ENCODE data around the gene PARS2.

The PARS2 gene

DNA sequence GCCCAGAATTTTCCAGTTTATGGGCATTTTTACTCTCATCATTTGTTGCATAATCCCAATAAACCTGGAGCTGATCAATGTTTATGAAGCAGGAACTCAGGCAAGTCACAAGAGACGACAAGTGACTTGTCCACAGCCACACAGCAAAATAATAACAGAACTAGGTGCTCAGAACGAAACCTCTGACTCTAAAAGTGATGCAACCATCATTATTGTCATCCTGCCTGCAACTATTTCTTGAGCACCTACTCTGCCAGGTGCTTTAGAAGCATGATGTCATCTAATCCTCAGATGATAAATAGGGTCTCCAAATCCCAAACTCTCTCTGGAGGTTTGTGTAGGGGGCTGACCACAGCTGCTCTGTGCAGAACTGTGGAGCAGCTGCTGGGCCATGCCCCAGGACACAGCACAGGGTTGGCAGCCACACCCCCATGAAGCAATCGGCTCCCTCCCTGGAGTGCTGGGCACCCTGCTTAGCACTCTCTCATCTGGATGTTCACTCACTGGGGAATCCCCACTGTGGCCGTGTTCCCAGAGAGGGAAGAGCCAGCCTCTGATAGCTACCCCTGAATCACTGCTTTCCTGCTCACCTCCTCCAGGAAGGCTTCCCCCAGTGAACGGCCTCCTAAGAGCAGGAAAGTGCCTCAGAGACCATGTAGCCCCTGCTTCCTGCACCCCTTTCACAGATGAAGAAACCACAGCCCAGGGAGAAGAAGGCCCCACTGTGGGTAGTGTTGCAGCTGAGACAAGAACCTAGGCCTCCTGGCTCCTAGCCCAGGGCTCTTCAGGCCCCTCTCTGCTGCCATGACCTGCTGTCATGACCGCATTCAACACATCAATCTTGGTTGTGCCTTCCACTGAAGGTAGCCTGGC, 34.7 kb upstream of the PARS2 start:
- H3K27me3 ChIP-seq (ENCODE audit: control insufficient read depth, insufficient read depth, low read length, poor library complexity, severe bottlenecking), result peaks cover 12% of the 10 kb centered on the region
- WGBS, 2 experiments, result 81 to 84% methylated on average over 6 of the region's 6 CpGs

GRCh38 chr1:54798206-54798605, 33.9 kb upstream of the PARS2 start:
- WGBS, 2 experiments, result 86 to 87% methylated on average over 3 of the region's 3 CpGs
- no peaks in the 10 kb centered on the region for H3K36me3 ChIP-seq (ENCODE audit: control insufficient read depth, insufficient read depth, low read length)
- no peak overlapping the region for H3K4me3 ChIP-seq (ENCODE audit: insufficient read depth, low read depth, low read length)
- H3K27me3 ChIP-seq (ENCODE audit: control insufficient read depth, insufficient read depth, low read length, poor library complexity, severe bottlenecking), result peaks cover 12% of the 10 kb centered on the region
- H3K27ac ChIP-seq (ENCODE audit: insufficient read depth, low read depth, low read length, poor library complexity, severe bottlenecking), result no peak overlapping the region
- H3K9me3 ChIP-seq (ENCODE audit: control insufficient read depth, low read length), result no peaks in the 10 kb centered on the region
- no peaks in the 10 kb centered on the region for H3K4me1 ChIP-seq (ENCODE audit: control insufficient read depth, insufficient read depth, low read length)

More for the DNA sequence above, 34.7 kb upstream of the PARS2 start:
- no peaks in the 10 kb centered on the region for H3K36me3 ChIP-seq (ENCODE audit: control insufficient read depth, insufficient read depth, low read length)
- H3K9me3 ChIP-seq (ENCODE audit: control insufficient read depth, low read length), result no peaks in the 10 kb centered on the region
- no peak overlapping the region for H3K27ac ChIP-seq (ENCODE audit: insufficient read depth, low read depth, low read length, poor library complexity, severe bottlenecking)
- no peak overlapping the region for H3K4me3 ChIP-seq (ENCODE audit: insufficient read depth, low read depth, low read length)
- H3K4me1 ChIP-seq (ENCODE audit: control insufficient read depth, insufficient read depth, low read length), result no peaks in the 10 kb centered on the region

GRCh38 chr1:54796902-54797301, 32.6 kb upstream of the PARS2 start:
- no peaks in the 10 kb centered on the region for H3K36me3 ChIP-seq (ENCODE audit: control insufficient read depth, insufficient read depth, low read length)
- H3K9me3 ChIP-seq (ENCODE audit: control insufficient read depth, low read length), result no peaks in the 10 kb centered on the region
- no peak overlapping the region for H3K4me3 ChIP-seq (ENCODE audit: insufficient read depth, low read depth, low read length)
- H3K27ac ChIP-seq (ENCODE audit: insufficient read depth, low read depth, low read length, poor library complexity, severe bottlenecking), result no peak overlapping the region
- WGBS, 2 experiments, result 96% methylated on average over 2 of the region's 2 CpGs
- H3K4me1 ChIP-seq (ENCODE audit: control insufficient read depth, insufficient read depth, low read length), result no peaks in the 10 kb centered on the region
- H3K27me3 ChIP-seq (ENCODE audit: control insufficient read depth, insufficient read depth, low read length, poor library complexity, severe bottlenecking), result peaks cover 12% of the 10 kb centered on the region

GRCh38 chr1:54795841-54796468, 31.6 kb upstream of the PARS2 start:
- Histone ChIP-seq H3K27ac (ENCODE audit: insufficient read depth, low read depth, low read length, poor library complexity, severe bottlenecking) (no peak overlapping the region), H3K27me3 (ENCODE audit: control insufficient read depth, insufficient read depth, low read length, poor library complexity, severe bottlenecking) (peaks cover 6% of the 10 kb centered on the region), H3K9me3 (ENCODE audit: control insufficient read depth, low read length) (no peaks in the 10 kb centered on the region), H3K4me3 (ENCODE audit: insufficient read depth, low read depth, low read length) (no peak overlapping the region), H3K4me1 (ENCODE audit: control insufficient read depth, insufficient read depth, low read length) (no peaks in the 10 kb centered on the region), H3K36me3 (ENCODE audit: control insufficient read depth, insufficient read depth, low read length) (no peaks in the 10 kb centered on the region)
- 93 to 95% methylated on average over 18 of the region's 18 CpGs for WGBS, 2 experiments

GRCh38 chr1:54795356-54795665, 31.0 kb upstream of the PARS2 start:
- WGBS, 2 experiments, result 55 to 58% methylated on average over 3 to 4 of the region's 4 CpGs
- no peaks in the 10 kb centered on the region for H3K4me1 ChIP-seq (ENCODE audit: control insufficient read depth, insufficient read depth, low read length)
- no peaks in the 10 kb centered on the region for H3K36me3 ChIP-seq (ENCODE audit: control insufficient read depth, insufficient read depth, low read length)
- H3K27ac ChIP-seq (ENCODE audit: insufficient read depth, low read depth, low read length, poor library complexity, severe bottlenecking), result no peak overlapping the region
- no peak overlapping the region for H3K4me3 ChIP-seq (ENCODE audit: insufficient read depth, low read depth, low read length)
- H3K9me3 ChIP-seq (ENCODE audit: control insufficient read depth, low read length), result no peaks in the 10 kb centered on the region
- H3K27me3 ChIP-seq (ENCODE audit: control insufficient read depth, insufficient read depth, low read length, poor library complexity, severe bottlenecking), result peaks cover under 1% of the 10 kb centered on the region

DNA sequence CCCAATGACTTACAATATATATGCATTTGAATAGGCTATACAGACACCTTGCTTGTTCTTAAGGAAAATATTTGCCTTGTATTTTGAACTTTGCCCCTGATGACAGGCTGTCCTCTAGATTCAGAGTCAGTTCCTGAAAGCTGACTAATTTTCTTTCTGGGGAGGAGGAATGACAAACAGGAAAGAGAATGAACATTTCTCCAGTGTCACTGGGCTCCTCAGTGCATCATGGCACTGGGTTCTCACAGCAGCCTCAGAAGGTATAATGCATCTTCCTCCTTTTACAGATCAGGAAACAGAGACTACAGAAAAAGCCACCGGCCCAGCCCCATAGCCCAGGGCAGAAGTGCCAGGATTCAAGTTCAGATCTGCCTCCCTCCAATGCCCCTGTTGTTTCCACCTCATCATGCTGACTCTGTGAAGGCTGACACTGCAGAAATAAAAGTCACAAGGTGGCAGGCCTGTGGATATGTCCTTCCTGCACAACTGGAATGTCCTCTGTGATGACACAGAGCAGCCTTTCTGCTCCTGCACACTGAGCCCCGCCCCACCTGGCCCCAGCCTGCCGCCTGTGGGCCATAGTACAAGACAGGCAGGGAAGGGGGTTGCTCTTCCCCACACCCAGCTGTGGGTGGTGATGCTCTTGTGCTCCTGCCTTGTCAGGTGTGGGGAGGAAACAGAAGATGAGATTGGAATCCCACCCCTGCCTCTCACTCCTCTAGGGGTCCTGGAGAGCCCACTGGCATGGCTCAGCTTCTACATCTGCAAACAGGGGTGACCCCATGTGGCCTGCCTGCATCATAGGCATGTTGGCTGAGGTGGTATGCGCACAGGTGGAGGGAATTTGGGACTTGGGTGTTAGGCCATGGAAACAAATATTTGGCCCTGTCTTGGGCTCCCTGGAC, 30.4 kb upstream of the PARS2 start:
- no peak overlapping the region for H3K4me3 ChIP-seq (ENCODE audit: insufficient read depth, low read depth, low read length)
- no peaks in the 10 kb centered on the region for H3K36me3 ChIP-seq (ENCODE audit: control insufficient read depth, insufficient read depth, low read length)
- no peaks in the 10 kb centered on the region for H3K9me3 ChIP-seq (ENCODE audit: control insufficient read depth, low read length)
- no peak overlapping the region for H3K27ac ChIP-seq (ENCODE audit: insufficient read depth, low read depth, low read length, poor library complexity, severe bottlenecking)
- no peaks in the 10 kb centered on the region for H3K4me1 ChIP-seq (ENCODE audit: control insufficient read depth, insufficient read depth, low read length)
- H3K27me3 ChIP-seq (ENCODE audit: control insufficient read depth, insufficient read depth, low read length, poor library complexity, severe bottlenecking), result no peaks in the 10 kb centered on the region
- 76 to 79% methylated on average over 4 of the region's 4 CpGs for WGBS, 2 experiments

GRCh38 chr1:54792686-54793282, 28.5 kb upstream of the PARS2 start:
- Histone ChIP-seq H3K27ac (ENCODE audit: insufficient read depth, low read depth, low read length, poor library complexity, severe bottlenecking) (no peak overlapping the region), H3K4me1 (ENCODE audit: control insufficient read depth, insufficient read depth, low read length) (no peaks in the 10 kb centered on the region), H3K4me3 (ENCODE audit: insufficient read depth, low read depth, low read length) (no peak overlapping the region), H3K36me3 (ENCODE audit: control insufficient read depth, insufficient read depth, low read length) (no peaks in the 10 kb centered on the region), H3K9me3 (ENCODE audit: control insufficient read depth, low read length) (no peaks in the 10 kb centered on the region), H3K27me3 (ENCODE audit: control insufficient read depth, insufficient read depth, low read length, poor library complexity, severe bottlenecking) (no peaks in the 10 kb centered on the region)
- WGBS, 2 experiments, result 81 to 84% methylated on average over 7 of the region's 7 CpGs

- Histone ChIP-seq H3K36me3 (ENCODE audit: control insufficient read depth, insufficient read depth, low read length) (no peaks in the 10 kb centered on the region), H3K27ac (ENCODE audit: insufficient read depth, low read depth, low read length, poor library complexity, severe bottlenecking) (no peak overlapping the region), H3K27me3 (ENCODE audit: control insufficient read depth, insufficient read depth, low read length, poor library complexity, severe bottlenecking) (no peaks in the 10 kb centered on the region), H3K4me3 (ENCODE audit: insufficient read depth, low read depth, low read length) (no peak overlapping the region), H3K9me3 (ENCODE audit: control insufficient read depth, low read length) (no peaks in the 10 kb centered on the region), H3K4me1 (ENCODE audit: control insufficient read depth, insufficient read depth, low read length) (no peaks in the 10 kb centered on the region)
- 86 to 88% methylated on average over 13 of the region's 13 CpGs for WGBS, 2 experiments
Measured at GRCh38 chr1:54791880-54792522, 27.7 kb upstream of the PARS2 start.

GRCh38 chr1:54788459-54788858, 24.1 kb upstream of the PARS2 start:
- H3K27me3 ChIP-seq (ENCODE audit: control insufficient read depth, insufficient read depth, low read length, poor library complexity, severe bottlenecking), result peaks cover 7% of the 10 kb centered on the region
- H3K9me3 ChIP-seq (ENCODE audit: control insufficient read depth, low read length), result no peaks in the 10 kb centered on the region
- 60 to 78% methylated on average over 4 to 5 of the region's 5 CpGs for WGBS, 2 experiments

More at GRCh38 chr1:54788459-54788858, 24.1 kb upstream of the PARS2 start:
- Histone ChIP-seq H3K27ac (ENCODE audit: insufficient read depth, low read depth, low read length, poor library complexity, severe bottlenecking) (no peak overlapping the region), H3K4me3 (ENCODE audit: insufficient read depth, low read depth, low read length) (no peak overlapping the region), H3K36me3 (ENCODE audit: control insufficient read depth, insufficient read depth, low read length) (no peaks in the 10 kb centered on the region), H3K4me1 (ENCODE audit: control insufficient read depth, insufficient read depth, low read length) (no peaks in the 10 kb centered on the region)
